C4-2B (cell line): Measurements from ENCODE around the gene SLC27A4.

Experiments used
- H3K27ac ChIP-seq: fragments of 450-650 bp; 2 replicates; pipeline ENCODE4 v1.5.1; 2017
- CTCF ChIP-seq: fragments of 450-650 bp; conservative IDR thresholded peaks from 2 replicates; pipeline ENCODE4 v1.5.1; 2017; ENCODE audit warnings: mild to moderate bottlenecking
- ZFX ChIP-seq: fragments of 450-650 bp; IDR thresholded peaks from 2 replicates; pipeline ENCODE4 v1.6.1; 2017

The SLC27A4 gene

DNA sequence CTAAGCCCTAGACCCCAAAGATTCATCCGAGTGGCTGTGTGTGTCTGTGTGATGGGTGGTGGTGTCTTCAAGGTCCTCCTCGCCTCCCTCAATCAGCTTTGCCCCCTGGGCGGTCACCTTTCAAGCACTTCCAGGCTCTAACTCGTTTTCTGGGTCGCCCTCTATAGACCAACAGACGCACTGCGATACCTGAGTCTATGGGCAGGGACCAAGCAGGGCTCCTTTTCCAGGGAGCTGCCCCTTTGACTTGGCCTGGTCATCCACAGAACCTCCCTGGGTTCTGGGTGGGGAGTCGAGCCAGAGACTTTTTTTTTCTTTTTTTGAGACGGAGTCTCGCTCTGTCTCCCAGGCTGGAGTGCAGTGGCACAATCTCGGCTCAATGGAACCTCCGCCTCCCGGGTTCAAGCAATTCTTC is 1.1 kb downstream of the SLC27A4 start:
- H3K27ac ChIP-seq: peak overlapping the region; percentile 73
- TF ChIP-seq ZFX (no peak), CTCF (peak; percentile 85)

GRCh38 chr9:128342971-128343680 is 2.8 kb downstream of the SLC27A4 start:
- no peak overlapping the region for H3K27ac ChIP-seq
- TF ChIP-seq ZFX: no peak
- no peak for TF ChIP-seq CTCF

- no peak overlapping the region for H3K27ac ChIP-seq
- TF ChIP-seq CTCF (no peak), ZFX (no peak)
Measured at GRCh38 chr9:128343855-128344254, 3.5 kb downstream of the SLC27A4 start.

DNA sequence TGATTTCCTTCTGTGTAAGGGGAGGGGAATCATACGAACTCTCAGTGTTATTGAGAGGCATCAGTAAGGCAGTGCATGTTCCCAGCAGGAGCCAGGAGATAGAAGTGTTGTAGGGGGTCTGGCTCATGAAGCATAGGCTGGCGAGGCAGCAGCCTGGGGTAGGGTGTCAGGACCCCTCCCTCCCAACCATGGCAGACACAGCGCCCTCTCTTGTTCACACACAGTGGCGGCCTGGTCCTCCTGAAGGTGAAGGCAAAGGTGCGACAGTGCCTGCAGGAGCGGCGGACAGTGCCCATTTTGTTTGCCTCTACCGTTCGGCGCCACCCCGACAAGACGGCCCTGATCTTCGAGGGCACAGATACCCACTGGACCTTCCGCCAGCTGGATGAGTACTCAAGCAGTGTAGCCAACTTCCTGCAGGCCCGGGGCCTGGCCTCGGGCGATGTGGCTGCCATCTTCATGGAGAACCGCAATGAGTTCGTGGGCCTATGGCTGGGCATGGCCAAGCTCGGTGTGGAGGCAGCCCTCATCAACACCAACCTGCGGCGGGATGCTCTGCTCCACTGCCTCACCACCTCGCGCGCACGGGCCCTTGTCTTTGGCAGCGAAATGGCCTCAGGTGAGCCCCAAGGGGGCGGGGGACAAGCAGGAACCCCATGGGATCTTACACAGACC is 4.7 kb downstream of the SLC27A4 start:
- TF ChIP-seq ZFX (no peak), CTCF (no peak)
- H3K27ac ChIP-seq: no peak overlapping the region

GRCh38 chr9:128349125-128349524 is 8.8 kb downstream of the SLC27A4 start:
- no peak overlapping the region for H3K27ac ChIP-seq
- no peak for TF ChIP-seq ZFX
- TF ChIP-seq CTCF: no peak

DNA sequence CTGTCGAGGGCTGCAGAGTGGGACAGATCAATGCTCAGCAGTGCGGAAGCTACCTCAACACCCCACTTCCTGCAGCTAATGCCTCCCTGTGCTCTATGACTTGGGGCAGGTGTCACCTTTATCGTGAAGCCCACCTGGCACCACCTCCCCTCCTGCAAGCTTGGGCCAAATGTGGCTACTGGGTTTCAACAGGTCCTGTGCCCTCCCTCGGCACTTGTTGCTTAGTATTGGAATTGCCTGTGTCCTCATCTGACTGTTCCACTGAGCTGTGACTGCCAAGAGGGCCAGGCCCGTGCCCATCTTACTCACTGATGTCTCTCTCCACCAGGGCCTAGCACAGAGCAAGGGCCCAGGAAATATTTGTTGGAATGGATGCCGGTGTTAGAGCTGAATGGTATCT is 9.4 kb downstream of the SLC27A4 start:
- TF ChIP-seq ZFX (no peak), CTCF (no peak)
- H3K27ac ChIP-seq: no peak overlapping the region

DNA sequence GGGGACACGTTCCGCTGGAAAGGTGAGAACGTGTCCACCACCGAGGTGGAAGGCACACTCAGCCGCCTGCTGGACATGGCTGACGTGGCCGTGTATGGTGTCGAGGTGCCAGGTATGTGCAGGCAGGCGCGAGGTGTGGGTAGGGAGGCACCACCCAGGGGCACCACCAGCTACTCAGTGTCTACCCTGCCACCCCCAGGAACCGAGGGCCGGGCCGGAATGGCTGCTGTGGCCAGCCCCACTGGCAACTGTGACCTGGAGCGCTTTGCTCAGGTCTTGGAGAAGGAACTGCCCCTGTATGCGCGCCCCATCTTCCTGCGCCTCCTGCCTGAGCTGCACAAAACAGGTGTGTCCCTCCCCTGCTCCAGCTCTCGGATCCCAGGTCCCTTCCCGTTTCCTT is 15.1 kb downstream of the SLC27A4 start:
- H3K27ac ChIP-seq: no peak overlapping the region
- no peak for TF ChIP-seq CTCF
- TF ChIP-seq ZFX: no peak
